ENCODE results near the gene RSF1.

DNA sequence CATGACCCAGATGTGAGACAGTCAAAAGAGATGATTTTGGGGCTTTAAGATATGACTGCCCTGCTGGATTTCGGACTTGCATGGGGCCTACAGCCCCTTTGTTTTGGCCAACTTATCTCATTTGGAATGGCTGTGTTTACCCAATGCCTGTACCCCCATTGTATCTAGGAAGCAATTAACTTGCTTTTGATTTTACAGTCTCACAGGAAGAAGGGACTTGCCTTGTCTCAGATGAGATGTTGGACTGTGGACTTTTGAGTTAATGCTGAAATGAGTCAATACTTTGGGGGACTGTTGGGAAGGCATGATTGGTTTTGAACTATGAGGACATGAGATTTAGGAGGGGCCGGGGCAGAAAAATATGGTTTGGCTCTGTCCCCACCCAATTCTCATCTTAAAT lies 88.4 kb downstream of the RSF1 start:
- TF ChIP-seq, protein P1, sequence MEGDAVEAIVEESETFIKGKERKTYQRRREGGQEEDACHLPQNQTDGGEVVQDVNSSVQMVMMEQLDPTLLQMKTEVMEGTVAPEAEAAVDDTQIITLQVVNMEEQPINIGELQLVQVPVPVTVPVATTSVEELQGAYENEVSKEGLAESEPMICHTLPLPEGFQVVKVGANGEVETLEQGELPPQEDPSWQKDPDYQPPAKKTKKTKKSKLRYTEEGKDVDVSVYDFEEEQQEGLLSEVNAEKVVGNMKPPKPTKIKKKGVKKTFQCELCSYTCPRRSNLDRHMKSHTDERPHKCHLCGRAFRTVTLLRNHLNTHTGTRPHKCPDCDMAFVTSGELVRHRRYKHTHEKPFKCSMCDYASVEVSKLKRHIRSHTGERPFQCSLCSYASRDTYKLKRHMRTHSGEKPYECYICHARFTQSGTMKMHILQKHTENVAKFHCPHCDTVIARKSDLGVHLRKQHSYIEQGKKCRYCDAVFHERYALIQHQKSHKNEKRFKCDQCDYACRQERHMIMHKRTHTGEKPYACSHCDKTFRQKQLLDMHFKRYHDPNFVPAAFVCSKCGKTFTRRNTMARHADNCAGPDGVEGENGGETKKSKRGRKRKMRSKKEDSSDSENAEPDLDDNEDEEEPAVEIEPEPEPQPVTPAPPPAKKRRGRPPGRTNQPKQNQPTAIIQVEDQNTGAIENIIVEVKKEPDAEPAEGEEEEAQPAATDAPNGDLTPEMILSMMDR (IDR thresholded peaks at IDR 0.05), result no peak
- no peak for TF ChIP-seq EZH2 (IDR thresholded peaks at IDR 0.05; ENCODE audit: borderline replicate concordance, insufficient read depth, low read depth, low read length, poor library complexity, severe bottlenecking)

Data from B cell (primary cell).